ENCODE data around the gene DNASE1L3.

DNA sequence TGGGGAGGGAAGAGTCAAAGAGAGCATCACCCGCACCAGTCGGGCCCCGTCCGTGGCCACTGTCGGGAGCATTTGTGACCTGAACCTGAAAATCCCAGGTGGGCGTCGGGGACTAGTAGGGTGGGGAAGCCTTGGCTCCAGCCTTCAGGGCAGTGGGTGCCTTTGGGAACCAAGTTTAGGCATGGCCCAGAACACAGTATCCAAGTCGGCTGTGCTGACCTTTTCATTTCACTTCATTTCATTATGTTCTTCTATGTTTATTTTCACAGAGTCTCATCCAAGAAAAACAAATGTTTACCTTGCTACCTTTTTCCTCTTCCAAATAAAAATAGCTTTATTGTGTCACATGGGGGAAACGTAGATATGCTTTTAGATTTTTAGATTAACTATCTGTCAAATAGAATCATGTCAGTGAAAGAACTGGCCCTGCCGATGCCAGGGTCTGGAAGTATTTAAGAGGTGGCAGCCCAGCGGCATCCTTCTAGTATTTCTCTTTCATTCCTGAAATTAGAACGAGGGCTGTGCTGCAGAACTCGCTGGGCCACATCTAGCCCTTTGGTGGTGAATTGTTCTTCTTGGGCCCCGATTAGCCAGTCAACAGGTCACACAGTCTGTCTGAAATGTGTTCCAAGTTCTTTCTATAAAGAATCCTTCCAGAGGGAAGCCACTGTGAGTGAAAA lies 60.5 kb downstream of the DNASE1L3 start:
- TF ChIP-seq, protein P1, sequence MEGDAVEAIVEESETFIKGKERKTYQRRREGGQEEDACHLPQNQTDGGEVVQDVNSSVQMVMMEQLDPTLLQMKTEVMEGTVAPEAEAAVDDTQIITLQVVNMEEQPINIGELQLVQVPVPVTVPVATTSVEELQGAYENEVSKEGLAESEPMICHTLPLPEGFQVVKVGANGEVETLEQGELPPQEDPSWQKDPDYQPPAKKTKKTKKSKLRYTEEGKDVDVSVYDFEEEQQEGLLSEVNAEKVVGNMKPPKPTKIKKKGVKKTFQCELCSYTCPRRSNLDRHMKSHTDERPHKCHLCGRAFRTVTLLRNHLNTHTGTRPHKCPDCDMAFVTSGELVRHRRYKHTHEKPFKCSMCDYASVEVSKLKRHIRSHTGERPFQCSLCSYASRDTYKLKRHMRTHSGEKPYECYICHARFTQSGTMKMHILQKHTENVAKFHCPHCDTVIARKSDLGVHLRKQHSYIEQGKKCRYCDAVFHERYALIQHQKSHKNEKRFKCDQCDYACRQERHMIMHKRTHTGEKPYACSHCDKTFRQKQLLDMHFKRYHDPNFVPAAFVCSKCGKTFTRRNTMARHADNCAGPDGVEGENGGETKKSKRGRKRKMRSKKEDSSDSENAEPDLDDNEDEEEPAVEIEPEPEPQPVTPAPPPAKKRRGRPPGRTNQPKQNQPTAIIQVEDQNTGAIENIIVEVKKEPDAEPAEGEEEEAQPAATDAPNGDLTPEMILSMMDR (IDR thresholded peaks at IDR 0.05; ENCODE audit: low read depth, low read length, missing input control): no peak
- no peak for TF ChIP-seq GABPA (IDR thresholded peaks at IDR 0.05 in 1 of 2, conservative IDR thresholded peaks at IDR 0.05 in 1 of 2)
- TF ChIP-seq, protein P2, sequence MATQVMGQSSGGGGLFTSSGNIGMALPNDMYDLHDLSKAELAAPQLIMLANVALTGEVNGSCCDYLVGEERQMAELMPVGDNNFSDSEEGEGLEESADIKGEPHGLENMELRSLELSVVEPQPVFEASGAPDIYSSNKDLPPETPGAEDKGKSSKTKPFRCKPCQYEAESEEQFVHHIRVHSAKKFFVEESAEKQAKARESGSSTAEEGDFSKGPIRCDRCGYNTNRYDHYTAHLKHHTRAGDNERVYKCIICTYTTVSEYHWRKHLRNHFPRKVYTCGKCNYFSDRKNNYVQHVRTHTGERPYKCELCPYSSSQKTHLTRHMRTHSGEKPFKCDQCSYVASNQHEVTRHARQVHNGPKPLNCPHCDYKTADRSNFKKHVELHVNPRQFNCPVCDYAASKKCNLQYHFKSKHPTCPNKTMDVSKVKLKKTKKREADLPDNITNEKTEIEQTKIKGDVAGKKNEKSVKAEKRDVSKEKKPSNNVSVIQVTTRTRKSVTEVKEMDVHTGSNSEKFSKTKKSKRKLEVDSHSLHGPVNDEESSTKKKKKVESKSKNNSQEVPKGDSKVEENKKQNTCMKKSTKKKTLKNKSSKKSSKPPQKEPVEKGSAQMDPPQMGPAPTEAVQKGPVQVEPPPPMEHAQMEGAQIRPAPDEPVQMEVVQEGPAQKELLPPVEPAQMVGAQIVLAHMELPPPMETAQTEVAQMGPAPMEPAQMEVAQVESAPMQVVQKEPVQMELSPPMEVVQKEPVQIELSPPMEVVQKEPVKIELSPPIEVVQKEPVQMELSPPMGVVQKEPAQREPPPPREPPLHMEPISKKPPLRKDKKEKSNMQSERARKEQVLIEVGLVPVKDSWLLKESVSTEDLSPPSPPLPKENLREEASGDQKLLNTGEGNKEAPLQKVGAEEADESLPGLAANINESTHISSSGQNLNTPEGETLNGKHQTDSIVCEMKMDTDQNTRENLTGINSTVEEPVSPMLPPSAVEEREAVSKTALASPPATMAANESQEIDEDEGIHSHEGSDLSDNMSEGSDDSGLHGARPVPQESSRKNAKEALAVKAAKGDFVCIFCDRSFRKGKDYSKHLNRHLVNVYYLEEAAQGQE (IDR thresholded peaks at IDR 0.05): no peak
- TF ChIP-seq YY1 (IDR thresholded peaks at IDR 0.05): no peak
- TF ChIP-seq, protein P3, sequence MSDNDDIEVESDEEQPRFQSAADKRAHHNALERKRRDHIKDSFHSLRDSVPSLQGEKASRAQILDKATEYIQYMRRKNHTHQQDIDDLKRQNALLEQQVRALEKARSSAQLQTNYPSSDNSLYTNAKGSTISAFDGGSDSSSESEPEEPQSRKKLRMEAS (IDR thresholded peaks at IDR 0.05): no peak
